Stimulated activated CD4-positive, alpha-beta T cell treated with anti-CD3 and anti-CD28 coated beads, Interleukin-12 subunit alpha, Interleukin-12 subunit beta, amount 100 ng/mL, for 48 hours (primary cell): ENCODE data around the gene MRGPRE.
"Not testable (repeated sequence)": the region's sequence is repeated elsewhere in the genome, so short reads cannot be mapped to it uniquely, and the experiment has no call there.

Source experiments
- DNase-seq, 3 donors: peaks; one replicate each; pipeline ENCODE4 v3.0.0-alpha.2; 2020; ENCODE audit warnings: low read depth in 2 of 3, low spot score in 1 of 3

The MRGPRE gene, protein sequence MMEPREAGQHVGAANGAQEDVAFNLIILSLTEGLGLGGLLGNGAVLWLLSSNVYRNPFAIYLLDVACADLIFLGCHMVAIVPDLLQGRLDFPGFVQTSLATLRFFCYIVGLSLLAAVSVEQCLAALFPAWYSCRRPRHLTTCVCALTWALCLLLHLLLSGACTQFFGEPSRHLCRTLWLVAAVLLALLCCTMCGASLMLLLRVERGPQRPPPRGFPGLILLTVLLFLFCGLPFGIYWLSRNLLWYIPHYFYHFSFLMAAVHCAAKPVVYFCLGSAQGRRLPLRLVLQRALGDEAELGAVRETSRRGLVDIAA

DNA sequence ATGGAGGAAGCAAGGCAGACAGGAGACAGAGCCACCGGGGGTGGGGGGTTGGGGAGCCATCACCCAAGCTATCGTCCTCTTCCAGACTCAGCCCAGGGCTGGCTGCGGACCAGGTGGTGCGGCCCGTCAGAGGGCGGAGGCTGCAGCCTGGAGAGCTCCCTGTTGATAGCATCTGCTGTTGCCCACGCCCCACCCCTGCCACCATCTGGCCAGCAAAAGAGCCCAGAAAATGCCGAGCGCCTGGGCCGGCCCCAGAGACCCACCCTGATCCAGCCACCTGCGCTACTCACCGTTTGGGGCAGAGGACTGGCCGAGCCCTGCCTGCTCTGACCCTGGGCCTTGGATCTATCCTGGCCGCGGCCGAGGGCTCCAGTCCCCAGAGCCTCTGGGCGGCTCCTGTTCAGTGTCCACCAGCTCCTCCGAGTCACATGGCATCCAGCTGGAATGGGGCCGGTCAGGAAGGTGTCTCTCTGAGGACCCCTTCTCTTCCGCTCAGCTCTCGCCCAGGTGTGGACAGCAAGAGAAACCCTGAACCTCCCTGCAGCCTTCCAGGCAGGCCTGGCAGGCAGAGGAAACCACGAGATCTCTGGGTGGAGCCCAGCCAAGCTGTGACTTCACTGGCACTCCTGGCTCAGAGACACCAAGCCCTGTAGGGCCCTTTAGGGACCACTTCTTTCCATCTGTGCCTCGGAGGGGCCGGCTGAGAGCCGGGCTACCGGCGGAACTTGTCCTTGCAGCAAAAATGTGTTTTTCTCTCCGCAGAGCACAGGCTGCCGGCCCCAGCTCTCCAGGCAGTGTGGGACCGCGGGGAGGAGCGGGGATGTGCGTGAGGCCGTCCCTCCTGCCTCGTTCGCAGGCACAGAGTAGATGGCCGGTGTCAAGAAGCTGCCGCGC is at the start of gene MRGPRE:
Gene MRGPRE (minus strand): TSS at position 567 of the 894 bp plus-strand sequence. CDS start 3,618 bp downstream, outside the sequence.
- no peak for DNase-seq

DNA sequence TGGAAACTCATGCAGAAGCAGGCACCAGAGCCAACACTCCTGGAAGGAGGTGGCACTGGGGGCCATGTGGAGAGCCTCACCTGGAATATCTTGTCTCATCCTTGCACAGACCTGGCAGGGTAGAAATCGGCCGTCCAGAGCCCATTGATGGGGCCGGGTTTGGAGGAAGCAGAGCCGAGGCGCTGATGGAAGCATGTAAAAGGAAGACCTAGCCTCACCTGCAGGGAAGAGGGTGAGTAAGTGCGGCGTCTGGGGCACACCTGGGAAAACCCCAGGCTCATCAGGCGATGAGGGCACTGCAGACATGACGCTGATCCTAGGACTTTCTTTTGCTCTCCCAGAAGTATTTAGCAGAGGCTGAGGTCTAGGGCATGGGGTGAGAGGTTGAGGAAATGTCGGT is 48.9 kb upstream of the MRGPRE start:
- not testable (repeated sequence) for DNase-seq

DNA sequence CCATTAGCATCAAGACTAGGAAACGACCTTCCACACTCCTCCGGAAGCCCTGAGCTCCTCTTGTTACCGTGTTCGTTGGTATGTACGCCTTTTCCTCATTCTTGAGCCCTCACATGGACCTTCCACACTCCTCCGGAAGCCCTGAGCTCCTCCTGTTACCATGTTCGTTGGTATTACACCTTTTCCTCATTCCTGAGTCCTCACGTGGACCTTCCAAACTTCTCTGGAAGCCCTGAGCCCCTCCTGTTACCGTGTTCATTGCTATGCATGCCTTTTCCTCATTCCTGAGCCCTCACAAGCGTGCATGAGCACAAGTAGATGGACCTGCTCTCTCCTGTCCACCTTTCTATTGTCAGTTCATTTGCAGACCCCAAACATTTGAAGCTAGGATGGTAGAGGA is 48.4 kb upstream of the MRGPRE start:
- DNase-seq, result not testable (repeated sequence)

DNA sequence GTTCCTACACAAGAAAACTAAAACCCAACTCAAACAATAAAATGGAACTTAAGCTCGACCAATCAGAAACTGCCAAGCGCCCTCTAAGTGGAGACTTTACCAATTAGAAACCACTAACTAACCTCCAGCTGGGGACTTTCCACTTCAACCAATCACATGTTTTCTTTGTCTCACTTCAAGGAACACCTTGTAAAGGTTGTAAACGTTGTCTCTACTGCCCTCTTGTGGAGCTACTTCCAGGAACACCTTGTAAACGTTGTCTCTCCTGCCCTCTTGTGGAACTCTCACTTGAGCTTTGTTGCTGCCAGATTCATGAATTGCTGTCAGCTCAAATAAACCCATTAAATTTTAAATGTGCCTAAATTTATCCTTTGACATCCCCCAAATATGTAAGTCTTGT is 46.7 kb upstream of the MRGPRE start:
- not testable (repeated sequence) for DNase-seq

DNA sequence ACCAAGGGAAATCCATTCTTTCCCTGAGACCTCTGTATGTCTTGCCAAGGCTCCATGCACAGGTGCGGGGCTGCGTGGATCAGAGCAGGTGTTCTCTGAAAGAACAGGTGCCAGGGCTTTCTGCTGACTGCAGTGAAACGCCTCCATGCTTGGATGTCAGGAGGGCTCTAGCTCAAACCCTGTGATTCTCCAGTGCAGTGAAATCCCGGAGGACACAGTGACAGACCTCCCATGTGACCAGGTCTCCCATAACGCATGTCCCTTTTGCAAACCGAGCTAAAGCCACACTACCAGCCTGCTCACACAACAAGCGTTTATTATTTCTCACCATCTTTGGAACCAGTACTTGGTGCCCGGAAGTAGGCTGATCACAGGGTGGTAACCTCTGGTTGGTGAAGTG is 41.4 kb upstream of the MRGPRE start:
- not testable (repeated sequence) for DNase-seq

DNA sequence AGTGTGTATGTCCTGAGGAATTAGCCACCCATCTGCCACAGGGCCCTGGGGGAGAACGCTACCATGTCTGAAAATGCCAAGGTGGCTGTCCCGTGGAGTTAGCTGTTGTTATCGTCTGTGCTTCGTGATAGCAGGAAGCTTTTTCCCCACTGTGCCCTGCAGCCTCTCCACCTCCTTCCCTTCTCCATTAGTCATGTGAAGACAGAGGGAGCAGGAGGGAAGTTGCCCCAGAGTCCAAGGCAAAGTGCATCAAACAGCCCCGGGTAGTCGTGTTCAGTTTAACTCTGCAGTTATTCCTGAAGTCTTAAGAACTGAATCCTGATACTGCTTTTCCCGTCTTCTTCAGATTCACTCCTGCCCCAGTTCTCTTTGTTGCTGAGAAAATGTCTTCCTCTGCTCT is 30.3 kb upstream of the MRGPRE start:
- DNase-seq, result not testable (repeated sequence)

DNA sequence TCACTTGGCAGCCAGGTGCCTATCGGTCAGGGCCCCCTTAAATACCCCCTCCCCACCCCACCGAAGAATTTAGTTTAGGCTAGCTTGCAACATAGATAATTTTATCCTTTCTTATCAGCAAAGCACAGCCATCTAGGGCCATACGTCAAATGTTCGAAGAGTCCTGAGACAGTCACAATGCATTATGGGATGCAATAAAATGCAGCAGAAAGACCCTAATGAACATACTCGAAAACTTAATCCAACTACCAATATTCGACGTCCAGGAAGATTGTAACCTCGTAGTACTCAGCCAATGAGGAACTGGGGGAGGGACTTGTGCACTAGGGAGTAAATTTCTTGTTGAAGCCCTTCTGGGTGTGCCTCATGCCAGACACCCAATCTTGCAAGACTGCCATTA is 29.6 kb upstream of the MRGPRE start:
- not testable (repeated sequence) for DNase-seq

DNA sequence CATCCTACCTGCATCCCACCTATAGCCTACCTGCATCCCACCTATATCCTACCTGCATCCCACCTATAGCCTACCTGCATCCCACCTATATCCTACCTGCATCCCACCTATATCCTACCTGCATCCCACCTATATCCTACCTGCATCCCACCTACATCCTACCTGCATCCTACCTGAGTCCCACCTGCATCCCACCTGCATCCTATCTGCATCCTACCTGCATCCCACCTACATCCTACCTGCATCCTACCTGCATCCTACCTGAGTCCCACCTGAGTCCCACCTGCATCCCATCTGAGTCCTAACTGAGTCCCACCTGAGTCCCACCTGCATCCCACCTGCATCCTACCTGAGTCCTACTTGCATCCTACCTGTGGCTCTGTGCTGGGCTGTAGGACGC is 25.3 kb upstream of the MRGPRE start:
- DNase-seq, result not testable (repeated sequence)

DNA sequence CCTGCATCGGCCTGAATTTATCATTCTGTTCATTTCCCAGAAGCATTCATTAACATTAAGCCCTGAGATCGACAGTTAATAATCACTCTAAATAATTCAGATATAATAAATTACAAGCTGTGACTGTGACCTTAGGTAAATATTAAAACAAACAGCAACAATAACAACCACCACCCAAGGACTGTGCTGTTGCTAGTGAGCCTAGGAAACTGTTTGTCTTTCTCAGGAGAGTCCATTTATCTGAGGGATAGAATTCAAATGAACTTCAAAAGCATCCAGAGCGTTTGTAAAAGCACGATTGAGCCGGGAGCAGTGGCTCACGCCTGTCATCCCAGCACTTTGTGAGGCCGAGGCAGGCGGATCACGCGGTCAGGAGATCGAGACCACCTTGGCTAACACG is 23.0 kb upstream of the MRGPRE start:
- DNase-seq, result not testable (repeated sequence)

DNA sequence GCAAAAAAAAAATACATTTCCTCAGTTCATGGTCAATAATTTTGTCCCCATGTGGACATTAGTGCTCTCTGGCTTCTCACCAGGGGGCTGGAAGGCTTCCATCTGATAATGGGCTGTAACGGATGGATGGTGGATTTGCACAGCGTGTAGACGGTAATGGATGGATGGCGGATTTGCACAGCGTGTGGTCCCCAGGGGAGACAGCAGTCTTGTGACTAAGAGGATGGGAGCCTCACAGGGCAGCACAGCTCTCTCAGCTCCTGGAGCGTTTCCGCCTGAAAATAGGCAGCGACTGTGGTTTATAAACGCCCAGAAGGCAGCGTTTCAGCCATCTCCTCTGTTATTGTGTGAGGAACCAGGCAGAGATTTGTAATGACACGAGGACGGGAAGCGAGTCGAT is 22.6 kb upstream of the MRGPRE start:
- DNase-seq, result not testable (repeated sequence)

DNA sequence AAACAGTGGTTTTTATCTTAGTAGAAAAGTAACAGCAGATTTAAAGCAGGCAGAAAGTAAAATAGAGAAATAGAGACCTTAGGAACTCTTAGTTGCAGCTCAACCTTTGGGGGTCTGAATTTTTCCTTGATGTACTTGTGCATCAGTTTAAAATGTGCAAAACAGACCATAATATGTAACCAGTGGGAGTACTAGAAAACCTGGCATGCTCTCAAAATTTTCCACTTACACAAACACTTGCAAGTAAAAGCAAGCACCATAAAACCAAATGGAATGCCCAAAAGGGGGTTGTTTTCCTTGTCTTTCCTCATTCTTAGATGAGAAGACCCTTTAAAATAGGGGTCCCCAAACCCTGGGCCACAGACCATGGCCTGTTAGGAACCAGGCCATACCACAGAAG is 12.9 kb upstream of the MRGPRE start:
- no peak for DNase-seq

DNA sequence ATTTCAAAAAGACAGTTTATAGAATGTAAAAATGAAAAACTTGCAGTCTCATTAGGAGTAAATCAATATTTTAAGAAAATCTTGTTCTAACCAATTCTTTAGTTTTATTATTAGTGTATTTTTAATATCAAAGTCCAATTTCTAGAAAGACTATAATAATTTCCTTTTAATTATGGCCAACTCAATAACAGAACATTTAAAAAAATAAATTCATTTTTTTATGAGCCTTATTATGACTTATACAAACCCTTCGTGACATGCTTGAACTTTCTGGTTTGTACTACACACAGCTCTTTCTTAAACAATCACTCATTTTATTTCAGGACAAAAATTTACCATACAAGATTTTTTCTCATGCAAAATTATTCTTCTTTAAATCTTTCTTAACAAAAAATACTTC is 11.7 kb upstream of the MRGPRE start:
- no peak for DNase-seq

DNA sequence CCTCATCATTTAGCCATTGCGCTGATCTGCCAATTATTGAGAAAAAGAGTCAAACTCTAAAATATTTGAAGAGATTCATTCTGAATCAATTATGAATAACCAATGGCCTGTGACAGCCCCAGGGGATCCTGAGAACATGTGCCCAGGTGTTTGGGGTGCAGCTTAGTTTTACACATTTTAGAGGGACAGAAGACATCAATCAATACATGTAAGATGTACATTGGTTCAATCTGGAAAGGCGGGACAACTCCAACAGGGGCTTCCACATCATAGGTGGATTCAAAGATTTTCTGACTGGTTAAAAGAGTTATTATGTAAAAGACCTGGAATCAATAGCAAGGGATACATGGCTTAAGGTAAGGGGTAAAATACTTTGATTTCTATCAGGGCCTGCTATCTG is 4.9 kb upstream of the MRGPRE start:
- no peak for DNase-seq

DNA sequence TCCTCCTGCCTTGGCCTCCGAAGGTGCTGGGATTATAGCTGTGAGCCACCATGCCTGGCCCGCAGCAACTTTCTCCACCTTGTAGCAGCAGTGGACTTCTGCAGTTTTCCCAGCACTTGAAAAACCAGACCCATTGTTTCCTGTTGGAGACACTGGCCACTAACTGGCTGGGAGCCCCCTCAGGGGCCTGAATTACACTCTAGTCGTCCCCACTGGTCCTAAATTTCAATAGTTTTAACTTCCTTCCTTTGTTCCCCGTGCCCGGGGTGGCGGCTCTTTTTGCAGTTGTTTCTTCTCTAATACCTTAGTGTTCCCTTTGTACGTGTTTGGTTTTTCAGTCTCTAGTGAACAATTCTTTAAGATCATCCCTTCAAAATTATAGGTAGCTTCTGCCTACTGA is 2.6 kb upstream of the MRGPRE start:
- DNase-seq, result no peak

DNA sequence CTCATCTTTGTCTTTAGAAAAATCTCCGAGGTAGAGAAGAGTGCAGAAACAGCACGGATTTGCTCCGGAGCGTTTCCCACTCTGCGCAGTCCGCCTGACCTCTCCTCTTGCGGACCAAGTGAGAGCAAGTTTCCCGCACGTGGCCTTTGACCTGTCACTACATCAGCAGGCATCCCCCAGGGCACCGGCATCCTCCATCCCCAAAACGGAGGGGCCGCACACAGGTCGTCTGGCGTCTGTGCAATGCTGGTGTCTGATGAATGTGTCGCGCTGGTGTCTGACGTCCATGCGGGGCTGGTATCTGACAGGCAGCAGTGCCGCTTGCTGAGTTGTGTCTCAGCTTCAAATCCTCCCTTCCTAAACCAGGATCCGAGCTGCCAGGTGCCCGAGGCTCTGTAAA is 739 bp upstream of the MRGPRE start:
- no peak for DNase-seq

DNA sequence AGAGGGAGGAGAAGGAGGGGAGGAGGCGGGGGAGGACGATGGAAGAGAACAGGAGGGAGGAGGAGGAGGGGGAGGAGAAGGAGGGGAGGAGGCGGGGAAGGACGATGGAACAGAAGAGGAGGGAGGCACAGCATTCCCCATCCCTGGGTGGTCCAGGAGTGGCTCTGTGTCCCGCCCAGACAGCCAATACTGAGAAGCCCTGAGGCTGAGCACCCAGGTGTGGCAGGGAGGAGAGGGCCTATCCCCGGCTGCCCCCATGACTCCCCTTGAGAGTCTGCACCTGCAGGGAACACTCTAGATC is 717 bp downstream of the MRGPRE start:
- no peak for DNase-seq

DNA sequence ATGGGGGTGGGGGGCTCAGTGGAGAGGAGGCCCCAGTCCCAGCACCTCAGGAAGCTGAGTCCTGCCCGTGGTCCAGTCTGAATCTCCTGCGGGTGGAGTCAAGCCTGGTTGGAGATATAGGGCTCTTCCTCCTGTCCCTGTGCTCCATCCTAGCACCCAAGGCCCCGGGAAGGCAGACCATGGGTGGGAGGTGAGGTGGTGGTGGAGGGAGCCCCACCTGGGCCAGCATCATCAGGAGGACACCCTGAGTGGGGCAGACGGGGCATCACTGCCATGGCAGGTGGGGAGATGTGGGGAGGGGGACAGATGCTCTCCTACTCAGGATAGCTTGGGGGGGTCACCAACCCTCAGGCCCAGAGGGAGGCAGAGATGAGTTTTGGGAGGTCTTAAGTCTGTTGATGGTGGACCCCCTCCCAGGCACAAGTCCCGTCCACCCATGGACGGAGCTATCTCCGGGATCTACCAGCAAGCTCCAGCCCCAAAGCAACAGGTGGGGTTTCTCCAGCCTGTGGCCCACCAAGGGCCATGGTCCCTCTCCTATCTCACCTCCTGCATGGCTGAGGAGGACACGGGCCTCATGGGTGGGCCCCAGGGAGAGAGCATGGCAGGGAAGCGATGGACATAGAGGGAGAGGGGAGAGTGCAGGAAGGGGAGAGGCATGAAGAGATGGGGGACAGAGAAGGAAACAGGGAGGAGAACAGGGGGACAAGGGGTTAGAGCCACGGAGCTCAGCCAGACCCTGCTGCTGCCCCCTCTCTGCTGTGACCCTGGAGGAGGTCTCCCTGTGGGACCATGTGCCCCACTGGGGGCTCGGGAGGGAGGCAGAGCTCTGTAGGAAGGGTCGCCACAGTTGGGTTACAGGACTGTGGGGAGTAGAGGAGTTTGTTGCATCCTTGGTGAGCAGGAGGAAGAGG is 1.3 kb downstream of the MRGPRE start:
- DNase-seq, result no peak

DNA sequence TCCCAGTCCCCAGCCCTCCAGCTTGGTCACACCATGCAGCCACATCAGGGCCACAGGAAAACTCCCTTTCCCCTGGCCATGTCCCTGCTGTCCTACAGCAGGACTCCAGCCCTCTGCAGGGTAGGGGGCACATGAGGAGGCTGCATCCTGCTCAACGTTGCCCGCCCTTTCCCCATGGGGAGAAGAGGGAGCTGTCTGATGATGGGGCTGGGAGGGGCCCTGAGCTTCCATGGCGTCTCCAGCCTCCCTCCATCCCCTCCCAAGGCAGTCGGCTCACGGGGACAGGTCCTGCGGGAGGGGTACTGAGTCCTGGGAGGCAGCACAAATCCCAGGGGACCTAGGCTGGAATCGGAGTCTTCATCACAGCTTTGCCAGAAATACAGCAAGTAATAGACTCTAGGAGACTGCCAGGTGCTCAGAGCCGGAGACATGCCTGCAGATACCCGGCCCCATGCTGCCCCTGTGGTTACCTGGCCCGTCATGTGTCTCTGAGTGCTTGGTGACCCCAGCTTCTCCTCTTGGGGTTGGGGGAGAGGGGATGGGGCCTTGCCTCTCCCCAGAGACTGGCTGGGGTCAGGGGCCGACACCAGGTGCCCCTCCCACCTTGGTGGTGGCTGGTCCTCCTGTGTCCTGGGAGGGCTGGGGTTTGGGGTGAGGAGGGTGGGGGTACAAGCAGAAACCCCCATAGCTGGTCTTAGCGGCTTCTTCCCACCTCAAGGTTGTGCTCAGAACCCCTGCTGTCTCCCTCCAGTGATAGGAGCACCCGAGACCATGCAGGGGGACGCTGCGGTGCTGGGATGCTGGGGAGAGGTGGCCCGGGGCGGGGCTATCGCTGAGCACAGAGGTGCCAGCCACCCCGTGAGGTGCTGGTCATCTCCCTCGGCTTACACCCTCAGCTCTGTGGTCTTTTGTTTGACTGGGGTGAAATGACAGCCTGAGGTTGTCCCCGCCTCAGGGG is 2.3 kb downstream of the MRGPRE start:
- no peak for DNase-seq

DNA sequence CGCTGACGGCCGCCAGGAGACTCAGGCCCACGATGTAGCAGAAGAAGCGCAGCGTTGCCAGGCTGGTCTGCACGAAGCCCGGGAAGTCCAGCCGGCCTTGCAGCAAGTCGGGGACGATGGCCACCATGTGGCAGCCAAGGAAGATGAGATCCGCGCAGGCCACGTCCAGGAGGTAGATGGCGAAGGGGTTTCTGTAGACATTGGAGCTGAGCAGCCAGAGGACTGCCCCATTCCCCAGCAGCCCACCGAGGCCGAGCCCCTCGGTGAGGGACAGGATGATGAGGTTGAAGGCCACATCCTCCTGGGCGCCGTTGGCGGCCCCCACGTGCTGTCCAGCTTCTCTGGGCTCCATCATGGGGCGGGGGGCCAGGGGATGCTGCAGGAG is 3.8 kb downstream of the MRGPRE start:
- DNase-seq, result no peak
